HPDE6-E6E7 (cell line): ENCODE data around the gene TBCK.

Experiments
- DNase-seq: peaks from one replicate; pipeline ENCODE4 v3.0.0; 2011; ENCODE audit warnings: missing footprints; ENCODE audit errors: extremely low spot score

TBCK gene

DNA sequence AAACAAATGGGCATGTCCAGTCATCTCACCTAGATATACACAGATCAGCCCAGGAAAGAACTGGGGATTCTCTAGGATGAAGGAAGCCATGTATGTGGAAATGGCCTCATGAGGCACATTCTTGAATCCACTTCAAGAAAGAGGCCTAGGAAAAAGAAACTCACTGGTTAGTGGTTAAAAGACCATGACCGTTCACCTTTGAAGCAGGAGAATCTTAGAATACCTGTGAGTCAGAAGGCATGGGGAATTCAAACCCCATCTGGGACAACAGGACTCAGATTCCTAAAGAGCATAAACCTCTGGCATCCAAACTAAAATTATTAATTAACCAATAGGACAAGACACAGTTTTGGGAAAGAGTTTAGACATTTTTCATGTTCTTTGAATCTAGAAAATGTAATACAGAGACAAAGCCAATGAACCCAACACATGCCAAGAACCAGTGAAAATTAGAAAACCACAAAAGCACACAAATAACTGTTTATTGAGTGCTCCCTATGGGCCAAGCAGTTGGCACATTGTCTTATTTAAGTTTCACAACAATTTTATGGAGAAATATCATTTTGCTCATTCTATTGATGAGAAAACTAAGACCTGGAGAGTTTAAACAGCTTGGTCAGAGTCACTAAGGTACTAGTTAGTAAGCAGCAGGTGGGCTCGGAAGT is 323.2 kb downstream of the TBCK start:
- DNase-seq = no peak

DNA sequence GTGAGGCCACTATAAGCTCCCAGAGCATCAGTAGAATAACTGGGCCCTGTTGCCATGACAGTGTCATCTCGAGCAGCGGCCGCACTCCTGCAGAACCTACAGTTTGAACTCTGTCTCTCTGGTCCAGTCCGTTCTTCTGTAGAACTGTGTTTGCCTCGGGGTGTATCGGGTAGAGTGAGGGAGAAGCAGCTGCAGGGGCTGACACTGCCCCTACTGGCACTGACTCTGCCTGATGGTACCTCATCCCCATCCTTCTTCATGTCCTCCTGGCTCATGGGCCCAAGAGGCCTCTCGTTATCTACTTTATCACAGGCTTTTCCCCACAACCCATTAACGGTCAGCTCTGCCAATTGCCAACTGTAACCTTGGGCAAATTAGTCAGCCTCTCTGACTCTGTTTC is 324.3 kb downstream of the TBCK start:
- DNase-seq = no peak
